K562 (cell line): ENCODE data around the gene USP7. TPM values are rescaled to one million over a fixed set of nuclear protein-coding genes. Genes with fewer than 3 reads are reported as not detected.

Experiments used
- ATAC-seq: fragments of 200-7000 bp; cut with Tn5 transposase; 3 replicates; pipeline ENCODE4 v1.9.1; 2020; ENCODE audit warnings: moderate library complexity
- BruUV-seq: library from RNA; stranded (reverse); fragments of 400-500 nt; replicated peaks from 2 replicates; lab custom pipeline; 2021; lab: Mats Ljungman, UMichigan
- CTCF ChIA-PET: fragments of 300-600 bp; formaldehyde crosslinking; extraction: SDS; loops from one replicate; lab custom pipeline; 2021; ENCODE audit warnings: low intra/inter-chr PET ratio; lab: Yijun Ruan, JAX
- POLR2A ChIA-PET: fragments of 300-600, 350-650 bp; sonication (Branson Sonifier 250); formaldehyde crosslinking; extraction: SDS; loops from one replicate; lab custom pipeline; 2021; ENCODE audit warnings: antibody characterized with exemption, inconsistent platforms; lab: Yijun Ruan, JAX
- DNase-seq, 4 experiments: peaks; one replicate each; pipeline versions ENCODE4 v3.0.0 to v3.0.0-alpha.2; 2011 to 2018; ENCODE audit warnings: low spot score in 3 of 4, mixed read lengths in 3 of 4; ENCODE audit errors: extremely low read depth in 1 of 4
- FAIRE-seq: peaks from 2 replicates; lab custom pipeline; 2011; peaks lifted over from hg19 to GRCh38; lab: Jason Lieb, UNC
- H2AFZ ChIP-seq: 2 replicates; pipeline ENCODE4 v1.6.0; 2011; ENCODE audit warnings: low read depth, low read length, control low read depth, inconsistent platforms
- H3K27ac ChIP-seq: fragments of 200-600 bp; 3 replicates; pipeline ENCODE4 v1.8.0; 2011; ENCODE audit warnings: low read depth, mild to moderate bottlenecking, control low read depth, inconsistent platforms, low read length, moderate library complexity, mixed read lengths; ENCODE audit errors: extremely low read depth
- H3K27me3 ChIP-seq, 2 experiments: fragments of 300-600 bp in 1 of 2; 2 replicates in 1 of 2; 3 replicates in 1 of 2; pipeline versions ENCODE4 v1.6.0 to v1.8.0; 2011; ENCODE audit warnings: inconsistent platforms in 2 of 2, low read length in 2 of 2, mild to moderate bottlenecking in 1 of 2, mixed read lengths in 1 of 2, moderate library complexity in 1 of 2; ENCODE audit not compliant: control insufficient read depth in 2 of 2, insufficient read depth in 2 of 2
- H3K36me3 ChIP-seq: fragments of 300-600 bp; 3 replicates; pipeline ENCODE4 v1.8.0; 2011; ENCODE audit warnings: mild to moderate bottlenecking, low read length, inconsistent platforms; ENCODE audit not compliant: control insufficient read depth, insufficient read depth
- H3K4me1 ChIP-seq, 2 experiments: fragments of 200-600 bp in 1 of 2; replicated peaks in 1 of 2; 2 replicates in 1 of 2; 3 replicates in 1 of 2; pipeline versions ENCODE4 v1.5.1 to v1.8.0; 2011; ENCODE audit warnings: inconsistent platforms in 2 of 2, low read length in 2 of 2, mild to moderate bottlenecking in 1 of 2, mixed read lengths in 1 of 2, moderate library complexity in 1 of 2; ENCODE audit not compliant: control insufficient read depth in 2 of 2, insufficient read depth in 2 of 2
- H3K4me2 ChIP-seq: 2 replicates; pipeline ENCODE4 v1.6.1; 2011; ENCODE audit warnings: low read length, control low read depth, inconsistent platforms, mixed read lengths; ENCODE audit not compliant: insufficient read depth
- H3K4me3 ChIP-seq: fragments of 200-600 bp; sonication (generic), shearing (Covaris generic); 2 replicates; pipeline ENCODE4 v1.5.1; 2016; ENCODE audit warnings: control low read depth, inconsistent platforms
- H3K79me2 ChIP-seq: fragments of 200-600 bp; 3 replicates; pipeline ENCODE4 v1.8.0; 2011; ENCODE audit warnings: low read length, inconsistent platforms; ENCODE audit not compliant: control insufficient read depth, insufficient read depth
- H3K9ac ChIP-seq, 2 experiments: 2 replicates each; pipeline versions ENCODE4 v1.6.0 to v1.6.1; 2011; ENCODE audit warnings: low read depth in 2 of 2, low read length in 2 of 2, control low read depth in 1 of 2, inconsistent platforms in 1 of 2, mild to moderate bottlenecking in 1 of 2, mixed read lengths in 1 of 2; ENCODE audit not compliant: insufficient read depth in 1 of 2
- H3K9me1 ChIP-seq: one replicate; pipeline ENCODE4 v1.6.0; 2011; ENCODE audit warnings: inconsistent platforms, mild to moderate bottlenecking, low read length, moderate library complexity; ENCODE audit not compliant: control insufficient read depth, insufficient read depth
- H3K9me3 ChIP-seq: replicated peaks from 2 replicates; pipeline ENCODE4 v1.5.1; 2011; ENCODE audit warnings: low read depth, low read length, inconsistent platforms; ENCODE audit not compliant: control insufficient read depth, insufficient read depth
- H4K20me1 ChIP-seq: replicated peaks from 2 replicates; pipeline ENCODE4 v1.6.1; 2011; ENCODE audit warnings: low read length, inconsistent platforms, mixed read lengths; ENCODE audit not compliant: control insufficient read depth, insufficient read depth
- ATF4 ChIP-seq: fragments of 450-650 bp; formaldehyde crosslinking; IDR thresholded peaks from 2 replicates; pipeline ENCODE4 v1.4.0; 2022; ENCODE audit warnings: mild to moderate bottlenecking, moderate library complexity
- FOXM1 ChIP-seq, 2 experiments: fragments of 450-650 bp in 1 of 2; sonication (generic) in 1 of 2; formaldehyde crosslinking in 1 of 2; IDR thresholded peaks; 2 replicates each; pipeline versions ENCODE4 v1.6.1 to v1.9.0; 2017 to 2022; ENCODE audit warnings: low read depth in 2 of 2, mild to moderate bottlenecking in 2 of 2, missing genetic modification reagents in 1 of 2, moderate library complexity in 1 of 2
- LARP7 ChIP-seq: fragments of 450-650 bp; IDR thresholded peaks from 2 replicates; pipeline ENCODE4 v1.6.1; 2016
- NONO ChIP-seq, 2 experiments: fragments of 200-400 bp in 1 of 2; fragments of 450-650 bp in 1 of 2; formaldehyde crosslinking in 1 of 2; IDR thresholded peaks; 2 replicates each; pipeline ENCODE4 v1.6.1; 2017; ENCODE audit warnings: low read depth in 2 of 2, mild to moderate bottlenecking in 2 of 2, moderate library complexity in 2 of 2, low read length in 1 of 2
- PHB2 ChIP-seq: fragments of 450-650 bp; IDR thresholded peaks from 2 replicates; pipeline ENCODE4 v1.6.1; 2017; ENCODE audit warnings: low read depth
- TAF15 ChIP-seq: fragments of 200-400 bp; formaldehyde crosslinking; IDR thresholded peaks from 2 replicates; pipeline ENCODE4 v1.6.1; 2017; ENCODE audit warnings: mild to moderate bottlenecking, low read depth, low read length, moderate library complexity
- ZNF121 ChIP-seq: sonication (generic); formaldehyde crosslinking; conservative IDR thresholded peaks from 2 replicates; pipeline ENCODE4 v1.8.0; 2022; ENCODE audit warnings: missing genetic modification reagents
- WGBS: fragments of 100-300 bp; shearing (Covaris generic); methylation state at CpG from one replicate; pipeline ENCODE4 v1.1.6; 2016; ENCODE audit warnings: low coverage, mixed read lengths; ENCODE audit not compliant: insufficient coverage; ENCODE audit errors: missing lambda C conversion rate; 5-methylcytosine and 5-hydroxymethylcytosine counted together
- in situ Hi-C: fragments of 300-500 bp; cut with MboI; formaldehyde crosslinking; loops from 4 replicates; pipeline ENCODE4 v1.15.0; 2018; ENCODE audit warnings: inconsistent platforms, mixed read lengths
- intact Hi-C: fragments of 100-400 bp; cut with micrococcal nuclease; formaldehyde crosslinking; loops from 2 replicates; pipeline ENCODE4 v1.14.2; 2022
- polyA plus RNA-seq, 8 experiments: library from polyadenylated mRNA; depleted of rRNA in 4 of 8; stranded (reverse) in 5 of 8; unstranded in 3 of 8; fragments of >200 nt; fragmentation: Nextera tagmentation in 2 of 8; fragmentation: Illumina TruSeq in 1 of 8; extraction: Ambion mirVana in 2 of 8; extraction: Trizol in 1 of 8; gene quantifications; 2 replicates each; pipeline versions ENCODE4 v1.2.1 to v1.2.3, GENCODE V29; 2011 to 2014; ENCODE audit warnings: inconsistent platforms in 1 of 8, missing spikeins in 1 of 8
- total RNA-seq, 7 experiments: library from RNA; depleted of rRNA in 6 of 7; stranded (reverse); fragments of >200 nt in 6 of 7; fragmentation: Illumina TruSeq in 2 of 7; extraction: Trizol in 2 of 7; gene quantifications; 2 replicates each; pipeline versions ENCODE4 v1.2.1 to v1.2.3, GENCODE V29; 2011 to 2021; ENCODE audit warnings: low replicate concordance in 1 of 7
- TF ChIP-seq, protein P1 (sequence below), 2 experiments: fragments of 450-650 bp in 1 of 2; sonication (generic) in 1 of 2; formaldehyde crosslinking in 1 of 2; IDR thresholded peaks; 2 replicates each; pipeline versions ENCODE4 v1.7.1 to v1.9.0; 2016 to 2022; ENCODE audit warnings: inconsistent platforms in 1 of 2, mild to moderate bottlenecking in 1 of 2, missing genetic modification reagents in 1 of 2

Gene USP7
- total and polyA plus RNA-seq, 9 of the 15 experiments (the other 6 are each of a cell fraction or from before 2014, with no cell fraction given): 17.1 to 145 (median 57.9) TPM

- no peak overlapping the region for H2AFZ ChIP-seq
- no TSS peak for BruUV-seq
- no peak overlapping the region for H3K9ac ChIP-seq
- ATAC-seq (no peak), DNase-seq (peak; percentile 36 to 65 (median 58)), FAIRE-seq (no peak)
- peaks cover 28% of the 10 kb centered on the region for H3K36me3 ChIP-seq
- ChIA-PET CTCF (interaction anchor here (1.0 kb wide), 1 partner anchor 68 kb away, joined by 4 read pairs; no protein-coding TSS in a partner anchor), POLR2A (interaction anchor here (1.1 kb wide), 1 partner anchor 16 kb away, joined by 3 read pairs; no protein-coding TSS in a partner anchor)
- intact Hi-C loops: loop anchor here (10.0 kb wide), 1 partner anchor 73 kb away; no protein-coding TSS in a partner anchor
- no peak overlapping the region for H3K4me3 ChIP-seq
- no peak overlapping the region for H3K27ac ChIP-seq
- WGBS: 37% methylated on average over 6 of the region's 6 CpGs
- peaks cover 14% of the 10 kb centered on the region for H3K9me1 ChIP-seq
- H3K4me2 ChIP-seq: no peak overlapping the region
- H3K79me2 ChIP-seq: peaks cover 92% of the 10 kb centered on the region
- H3K4me1 ChIP-seq: peaks cover 0 to 8% of the 10 kb centered on the region in 2 experiments; a peak in 1 of 5 replicates
- no peaks in the 10 kb centered on the region for H3K27me3 ChIP-seq
- H4K20me1 ChIP-seq: peaks cover 62% of the 10 kb centered on the region
- in situ Hi-C loops: no loop called here
- H3K9me3 ChIP-seq: no peaks in the 10 kb centered on the region
- no peak for TF ChIP-seq TAF15
- TF ChIP-seq ZNF121 (CRISPR knock-in tag): no peak
- TF ChIP-seq ATF4 (CRISPR knock-in tag): no peak
- TF ChIP-seq, protein P1, sequence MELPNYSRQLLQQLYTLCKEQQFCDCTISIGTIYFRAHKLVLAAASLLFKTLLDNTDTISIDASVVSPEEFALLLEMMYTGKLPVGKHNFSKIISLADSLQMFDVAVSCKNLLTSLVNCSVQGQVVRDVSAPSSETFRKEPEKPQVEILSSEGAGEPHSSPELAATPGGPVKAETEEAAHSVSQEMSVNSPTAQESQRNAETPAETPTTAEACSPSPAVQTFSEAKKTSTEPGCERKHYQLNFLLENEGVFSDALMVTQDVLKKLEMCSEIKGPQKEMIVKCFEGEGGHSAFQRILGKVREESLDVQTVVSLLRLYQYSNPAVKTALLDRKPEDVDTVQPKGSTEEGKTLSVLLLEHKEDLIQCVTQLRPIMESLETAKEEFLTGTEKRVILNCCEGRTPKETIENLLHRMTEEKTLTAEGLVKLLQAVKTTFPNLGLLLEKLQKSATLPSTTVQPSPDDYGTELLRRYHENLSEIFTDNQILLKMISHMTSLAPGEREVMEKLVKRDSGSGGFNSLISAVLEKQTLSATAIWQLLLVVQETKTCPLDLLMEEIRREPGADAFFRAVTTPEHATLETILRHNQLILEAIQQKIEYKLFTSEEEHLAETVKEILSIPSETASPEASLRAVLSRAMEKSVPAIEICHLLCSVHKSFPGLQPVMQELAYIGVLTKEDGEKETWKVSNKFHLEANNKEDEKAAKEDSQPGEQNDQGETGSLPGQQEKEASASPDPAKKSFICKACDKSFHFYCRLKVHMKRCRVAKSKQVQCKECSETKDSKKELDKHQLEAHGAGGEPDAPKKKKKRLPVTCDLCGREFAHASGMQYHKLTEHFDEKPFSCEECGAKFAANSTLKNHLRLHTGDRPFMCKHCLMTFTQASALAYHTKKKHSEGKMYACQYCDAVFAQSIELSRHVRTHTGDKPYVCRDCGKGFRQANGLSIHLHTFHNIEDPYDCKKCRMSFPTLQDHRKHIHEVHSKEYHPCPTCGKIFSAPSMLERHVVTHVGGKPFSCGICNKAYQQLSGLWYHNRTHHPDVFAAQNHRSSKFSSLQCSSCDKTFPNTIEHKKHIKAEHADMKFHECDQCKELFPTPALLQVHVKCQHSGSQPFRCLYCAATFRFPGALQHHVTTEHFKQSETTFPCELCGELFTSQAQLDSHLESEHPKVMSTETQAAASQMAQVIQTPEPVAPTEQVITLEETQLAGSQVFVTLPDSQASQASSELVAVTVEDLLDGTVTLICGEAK (IDR thresholded peaks at IDR 0.05): peak; percentile 35; the same call in 1 of the 2 replicates
- TF ChIP-seq, protein P1 (CRISPR knock-in tag; IDR thresholded peaks at IDR 0.05): no peak
- no peak for TF ChIP-seq FOXM1 (IDR thresholded peaks at IDR 0.05; ENCODE audit: low read depth)
- no peak for TF ChIP-seq FOXM1 (CRISPR knock-in tag; IDR thresholded peaks at IDR 0.05; ENCODE audit: low read depth)
- no peak for TF ChIP-seq NONO (IDR thresholded peaks at IDR 0.05; ENCODE audit: low read depth in 2 of 2, low read length in 1 of 2)
- no peak for TF ChIP-seq PHB2
- TF ChIP-seq LARP7: no peak
Observed at GRCh38 chr16:8931859-8932258, 31.8 kb downstream of the USP7 start.
